ENCODE results near the gene NLRP5. TPM values are rescaled to one million over a fixed set of nuclear protein-coding genes. Genes with fewer than 3 reads are reported as not detected.
"Not testable (repeated sequence)": the region's sequence is repeated elsewhere in the genome, so short reads cannot be mapped to it uniquely, and the experiment has no call there.

Gene NLRP5
- total RNA-seq, result not detected
- long read RNA-seq, result 0 reads

DNA sequence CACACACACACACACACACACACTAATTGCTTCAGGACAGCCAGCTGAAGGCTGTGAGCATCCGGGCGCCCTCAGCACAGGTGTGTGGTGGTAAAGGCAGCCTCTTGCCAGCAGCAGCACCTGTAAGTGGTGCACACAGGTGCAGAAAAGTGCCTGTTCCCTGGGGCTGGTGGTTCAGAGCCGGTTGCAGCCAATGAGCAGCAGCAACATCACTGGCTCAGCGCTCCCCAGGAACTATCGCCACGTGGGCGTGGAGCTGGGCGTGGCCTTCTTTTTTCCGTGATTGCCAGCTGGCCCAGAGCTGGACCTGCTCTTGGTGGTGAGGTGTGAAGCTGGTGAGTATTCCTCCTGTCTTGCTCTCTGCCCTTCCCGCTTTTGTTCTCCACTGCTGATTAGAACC lies at the start of gene NLRP5:
TSS of gene NLRP5 (plus strand) at position 289 of the 400 bp plus-strand sequence.
- DNase-seq (no peak), ATAC-seq (no peak)
- intact Hi-C loops (cut with DNase I), result no loop called here

DNA sequence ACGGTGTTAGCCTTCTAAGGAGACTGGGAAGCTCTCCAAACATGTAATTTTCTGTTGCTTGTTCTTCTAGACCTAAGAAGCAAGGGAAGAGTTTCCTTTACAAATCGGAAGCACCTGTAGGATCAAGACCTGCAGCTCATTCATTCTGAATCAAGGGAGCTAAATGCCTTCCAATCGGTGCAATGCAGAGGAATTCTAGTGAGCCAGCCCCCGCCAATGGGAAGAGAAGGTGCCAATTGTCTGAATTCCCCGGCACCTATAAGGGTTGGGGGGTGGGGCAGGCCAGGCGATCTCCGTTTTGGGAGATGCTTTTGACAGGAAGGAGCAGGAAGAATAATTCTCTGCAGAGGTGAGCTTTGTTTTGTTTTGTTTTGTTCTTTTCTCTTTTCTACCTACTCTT lies 47.4 kb upstream of the NLRP5 start:
- DNase-seq, result no peak
- intact Hi-C loops (cut with DNase I), result no loop called here
- no peak for ATAC-seq

DNA sequence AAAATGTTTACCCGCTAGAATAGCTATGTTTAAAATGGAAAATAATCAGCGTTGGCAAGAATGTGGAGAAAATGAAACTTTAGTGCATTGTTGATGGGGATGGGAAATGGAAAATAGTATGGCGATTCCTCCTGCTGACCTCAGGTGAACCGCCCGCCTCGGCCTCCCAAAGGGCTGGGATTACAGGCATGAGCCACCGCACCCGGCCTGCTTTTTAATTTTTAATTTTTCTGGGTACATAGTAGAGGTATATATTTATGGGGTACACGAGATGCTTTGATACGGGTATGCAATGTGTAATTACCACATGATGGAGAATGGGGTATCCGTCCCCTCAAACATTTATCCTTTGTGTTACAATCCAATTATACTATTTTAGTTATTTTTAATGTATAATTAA lies 46.3 kb upstream of the NLRP5 start:
- intact Hi-C loops (cut with DNase I), result no loop called here
- no peak for ATAC-seq

DNA sequence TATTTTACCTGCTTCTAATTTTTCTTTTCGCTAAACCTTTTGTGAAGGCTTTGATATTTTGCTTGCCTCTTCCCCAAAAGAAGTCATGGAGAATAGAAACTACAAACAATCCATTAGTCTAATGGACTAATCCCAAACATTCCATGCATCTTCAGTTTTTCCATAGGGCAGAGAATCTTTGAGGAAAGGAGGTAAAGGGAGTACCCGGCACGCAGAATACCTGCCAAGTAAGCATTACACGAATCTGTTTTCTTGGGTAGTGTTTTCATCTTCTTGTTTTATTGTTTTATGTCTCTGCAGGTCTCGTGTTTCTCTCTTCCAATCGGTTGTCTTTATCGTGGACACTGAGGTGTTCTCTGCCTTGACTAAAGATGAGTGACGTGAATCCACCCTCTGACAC lies 39.0 kb upstream of the NLRP5 start, which contains the start of gene NLRP8:
TSS of gene NLRP8 (plus strand) at position 301 of the 400 bp plus-strand sequence.
- no peak for ATAC-seq
- DNase-seq, result no peak
- intact Hi-C loops (cut with DNase I), result no loop called here

More for the DNA sequence above, 46.3 kb upstream of the NLRP5 start:
- no peak for DNase-seq

DNA sequence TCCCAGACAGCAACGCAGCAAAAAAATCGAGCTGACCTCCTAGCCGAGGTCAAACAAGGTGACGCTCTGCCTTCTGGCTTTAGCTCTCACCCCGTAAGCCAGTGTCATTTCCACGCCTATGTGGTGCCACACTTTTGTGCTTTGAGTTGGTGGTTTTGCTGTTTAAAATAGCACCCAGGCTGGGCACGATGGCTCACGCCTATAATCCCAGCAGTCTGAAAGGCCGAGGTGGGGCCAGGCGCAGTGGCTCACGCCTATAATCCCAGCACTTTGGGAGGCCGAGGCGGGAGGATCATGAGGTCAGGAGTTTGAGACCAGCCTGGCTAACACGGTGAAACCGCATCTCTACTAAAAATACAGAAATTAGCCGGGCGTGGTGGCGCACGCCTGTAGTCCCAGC lies 36.0 kb upstream of the NLRP5 start:
- intact Hi-C loops (cut with DNase I); ATAC-seq: not testable (repeated sequence)

DNA sequence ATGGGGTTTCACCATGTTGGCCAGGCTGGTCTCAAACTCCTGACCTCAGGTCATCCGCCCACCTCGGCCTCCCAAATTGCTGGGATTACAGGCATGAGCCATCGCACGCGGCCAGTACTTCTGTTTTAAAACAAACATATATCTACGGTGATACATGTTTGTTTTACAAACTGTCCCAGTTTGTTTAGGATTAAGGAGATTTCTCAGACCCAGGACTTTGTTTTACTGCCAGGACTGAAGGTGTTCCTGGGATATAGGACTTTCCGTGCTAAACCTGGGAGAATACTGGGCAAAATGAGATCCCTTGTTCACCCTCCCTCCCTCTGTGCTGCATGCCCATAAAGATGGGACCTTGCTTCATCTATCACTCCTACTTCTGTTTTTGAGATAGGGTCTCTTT lies 30.1 kb upstream of the NLRP5 start:
- intact Hi-C loops (cut with DNase I), result no loop called here
- ATAC-seq (no peak), DNase-seq (no peak)

More for the DNA sequence above, 36.0 kb upstream of the NLRP5 start:
- DNase-seq, result not testable (repeated sequence)

DNA sequence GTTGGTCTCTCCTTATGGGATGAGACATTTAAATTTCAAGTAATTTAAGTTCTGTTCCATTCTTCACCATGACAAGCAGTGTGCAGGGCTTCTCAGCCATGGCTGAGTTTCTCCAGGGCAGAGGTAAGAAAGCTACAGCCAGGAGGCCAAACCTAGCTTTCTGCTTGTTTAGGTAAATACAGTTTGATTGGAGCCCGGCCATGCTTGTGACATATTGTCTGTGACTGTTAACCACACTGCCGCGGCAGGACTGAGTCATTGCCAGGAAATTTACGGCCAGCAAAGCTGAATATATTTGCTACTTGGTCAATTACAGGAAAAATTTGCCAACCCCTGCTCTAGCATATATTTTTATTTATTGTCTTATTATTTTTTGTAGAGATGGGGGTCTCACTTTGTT lies 28.2 kb upstream of the NLRP5 start:
- intact Hi-C loops (cut with DNase I), result no loop called here
- ATAC-seq (no peak), DNase-seq (no peak)

DNA sequence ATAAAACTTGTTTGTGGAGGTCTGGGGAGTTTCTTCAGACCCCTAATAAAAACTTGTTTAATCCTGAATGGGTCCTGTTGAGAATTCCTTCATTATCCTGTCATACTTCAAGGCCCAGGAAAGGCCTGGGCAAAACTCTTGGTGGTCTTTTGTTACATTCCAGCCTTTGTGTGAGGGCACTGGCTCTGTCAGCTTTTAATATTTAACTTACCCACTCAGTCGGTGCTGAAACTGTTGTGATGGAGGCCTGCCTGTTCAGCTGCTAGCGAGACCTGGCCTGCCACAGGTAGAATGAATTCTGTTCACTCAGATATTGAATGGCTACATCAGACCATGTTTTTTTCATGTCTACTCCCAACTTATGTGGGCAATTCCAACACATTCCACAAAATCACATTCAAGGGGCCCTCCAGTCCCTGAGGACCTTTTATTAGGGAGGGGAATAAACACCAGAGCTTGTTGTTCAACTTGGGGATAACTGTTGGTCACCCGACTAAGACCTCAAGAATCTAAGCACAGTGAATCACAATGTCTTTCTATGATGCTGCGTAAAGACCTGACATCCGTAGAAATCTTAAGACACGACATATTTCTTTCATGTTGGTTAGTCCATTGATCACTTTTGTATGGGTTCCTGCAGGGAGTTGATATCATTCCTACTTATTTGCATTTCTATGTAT lies 26.4 kb upstream of the NLRP5 start:
- intact Hi-C loops (cut with DNase I), result no loop called here
- DNase-seq (no peak), ATAC-seq (no peak)

DNA sequence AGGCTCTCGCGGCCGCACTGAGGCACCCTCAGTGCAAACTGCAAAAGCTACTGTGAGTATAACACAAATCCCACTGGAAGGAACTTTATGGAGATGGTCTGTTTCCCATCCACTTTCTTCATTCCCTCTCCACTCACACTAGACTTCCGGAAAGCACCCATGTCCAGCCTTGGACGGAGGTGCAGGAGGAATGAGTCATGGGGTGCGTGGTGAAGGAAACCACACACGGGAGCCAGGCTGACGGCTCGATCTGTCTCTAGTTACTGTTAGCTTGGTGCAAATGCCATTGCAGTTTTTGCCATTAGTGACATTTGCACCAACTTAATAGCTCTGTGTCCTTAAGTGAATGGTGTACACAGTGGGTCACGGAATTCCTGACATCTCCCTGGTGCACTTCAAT lies 24.4 kb upstream of the NLRP5 start:
- intact Hi-C loops (cut with DNase I), result no loop called here
- ATAC-seq (no peak), DNase-seq (no peak)

DNA sequence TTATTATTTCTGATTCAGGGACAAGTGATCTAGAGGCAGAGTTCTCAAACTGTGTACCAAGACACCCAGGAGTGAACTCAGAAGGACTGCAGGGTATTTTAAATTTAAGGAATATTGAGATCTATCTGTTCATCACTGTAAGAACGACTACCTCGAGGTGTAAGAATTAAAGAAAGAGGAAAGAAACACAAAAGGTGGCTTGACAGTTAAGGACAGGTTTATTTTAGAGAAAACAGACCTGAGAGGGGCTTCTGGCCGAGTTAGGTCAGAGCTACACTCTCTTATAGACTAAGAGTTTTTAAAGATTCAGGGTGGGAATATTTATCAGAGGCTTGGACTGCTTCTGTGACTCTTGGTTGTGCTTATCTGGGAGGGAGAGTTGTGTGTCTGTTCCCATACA lies 12.6 kb upstream of the NLRP5 start:
- ATAC-seq (no peak), DNase-seq (no peak)
- intact Hi-C loops (cut with DNase I), result no loop called here

DNA sequence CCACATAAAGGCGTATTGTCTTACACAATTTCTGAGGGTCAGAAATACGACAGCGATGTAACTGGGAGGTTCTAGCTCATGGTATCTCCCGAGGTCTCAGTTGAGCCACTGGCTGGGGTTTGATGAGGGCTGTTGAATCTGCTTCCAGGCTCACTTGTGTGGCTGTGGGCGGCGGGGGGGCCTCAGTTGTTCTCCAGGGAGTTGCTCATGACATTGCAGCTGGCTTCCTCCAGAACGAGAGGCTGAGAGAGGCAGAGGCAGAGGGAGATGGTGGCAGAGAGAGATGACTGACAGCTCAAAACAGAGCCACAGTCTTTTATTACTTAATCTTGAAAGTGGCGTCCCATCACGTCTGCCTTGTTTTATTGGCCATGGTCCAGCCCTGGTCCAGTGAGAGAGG lies 6.2 kb upstream of the NLRP5 start:
- intact Hi-C loops (cut with DNase I), result no loop called here
- DNase-seq (no peak), ATAC-seq (no peak)

DNA sequence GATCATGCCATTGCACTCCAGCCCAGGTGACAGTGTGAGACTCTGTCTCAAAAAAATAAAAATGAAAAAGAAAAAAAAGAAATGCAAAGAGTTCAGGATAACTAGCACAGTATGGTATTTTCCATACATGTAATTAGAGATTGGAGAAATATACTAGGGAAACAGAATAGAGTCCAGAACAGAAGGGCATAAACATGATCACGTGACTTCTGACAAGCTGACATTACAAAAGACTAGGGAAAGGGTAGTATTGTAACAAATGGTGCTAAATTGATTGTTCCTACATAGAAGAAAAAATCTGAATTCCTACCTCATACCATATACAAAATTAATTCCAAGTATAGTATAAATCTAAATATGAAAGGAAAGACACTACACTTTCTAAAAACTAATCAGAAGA lies 1.3 kb upstream of the NLRP5 start:
- DNase-seq (no peak), ATAC-seq (no peak)
- intact Hi-C loops (cut with DNase I), result no loop called here

DNA sequence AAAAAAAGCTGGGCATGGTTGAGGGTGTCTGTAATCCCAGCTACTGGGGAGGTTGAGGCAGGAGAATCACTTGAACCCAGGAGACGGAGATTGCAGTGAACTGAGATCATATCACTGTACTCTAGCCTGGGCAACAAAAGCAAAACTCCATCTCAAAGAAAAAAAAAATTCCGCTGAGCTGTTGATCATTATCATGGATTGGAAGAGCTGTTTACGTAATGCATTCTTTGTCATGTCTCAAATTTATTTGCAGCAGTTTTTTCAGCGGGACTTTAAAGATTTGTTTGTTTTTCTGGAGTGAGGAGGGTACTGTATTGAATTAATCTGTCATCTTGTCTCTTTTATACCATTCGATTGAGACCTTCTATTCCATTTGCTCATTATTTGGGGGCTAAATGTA lies 4.3 kb downstream of the NLRP5 start:
- no peak for ATAC-seq
- intact Hi-C loops (cut with DNase I), result no loop called here
- DNase-seq, result no peak

DNA sequence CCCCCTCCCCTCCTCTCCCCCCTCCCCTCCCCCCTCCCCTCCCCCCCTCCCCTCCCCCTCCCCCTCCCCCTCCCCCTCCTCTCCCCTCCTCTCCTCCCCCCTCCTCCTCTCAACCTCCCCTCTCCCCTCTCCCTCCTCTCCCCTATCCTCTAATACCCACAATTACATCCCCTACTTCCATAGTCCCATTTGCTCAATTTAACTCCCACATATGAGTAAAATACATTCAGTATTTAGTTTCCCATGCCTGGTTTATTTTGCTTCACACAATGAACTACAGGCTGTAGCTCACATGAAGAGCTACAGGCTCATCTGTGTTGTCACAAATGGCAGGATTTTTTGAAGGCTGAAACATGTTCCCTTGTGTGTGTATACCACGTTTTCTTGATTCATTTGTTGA lies 6.9 kb downstream of the NLRP5 start:
- ATAC-seq, result no peak
- intact Hi-C loops (cut with DNase I), result no loop called here

DNA sequence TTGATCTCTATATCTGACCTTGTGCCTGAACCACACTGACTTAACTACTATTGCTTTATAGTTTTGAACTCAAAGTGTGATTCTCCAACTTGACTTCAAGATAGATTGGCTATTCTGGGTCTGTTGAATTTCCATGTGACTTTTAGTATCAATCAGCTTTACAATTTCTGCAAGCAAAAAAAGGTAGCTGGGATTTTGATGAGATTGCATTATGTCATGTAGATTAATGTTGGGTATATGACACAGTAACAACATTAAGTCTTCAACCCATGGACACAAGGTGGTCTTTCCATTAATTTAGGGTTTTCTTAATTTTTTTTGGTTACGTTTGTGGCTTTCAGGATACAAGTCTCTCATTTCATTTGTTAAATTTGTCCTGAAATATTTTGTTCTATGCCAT lies 28.2 kb downstream of the NLRP5 start:
- intact Hi-C loops (cut with DNase I), result no loop called here
- DNase-seq, result no peak
- no peak for ATAC-seq

More for the DNA sequence above, 6.9 kb downstream of the NLRP5 start:
- no peak for DNase-seq

DNA sequence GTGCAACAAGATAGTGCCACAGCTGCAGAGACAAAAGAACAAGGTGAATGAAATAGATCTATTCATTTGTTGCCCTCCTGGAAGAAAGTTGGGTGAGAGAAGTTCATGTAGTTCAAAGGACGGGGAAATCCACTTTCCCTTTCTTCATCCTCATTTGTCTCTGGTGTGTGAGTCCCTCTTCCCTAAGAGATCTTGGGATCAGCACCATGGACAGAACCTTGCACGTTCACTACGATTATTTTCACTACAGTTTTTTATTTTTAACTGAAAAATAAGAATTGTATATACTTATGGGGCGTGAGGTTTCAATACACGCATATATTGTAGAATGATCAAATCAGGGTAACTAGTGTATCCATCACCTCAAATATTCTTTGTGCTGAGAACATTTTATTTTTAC lies 29.2 kb downstream of the NLRP5 start:
- no peak for DNase-seq
- intact Hi-C loops (cut with DNase I), result no loop called here
- ATAC-seq, result no peak

DNA sequence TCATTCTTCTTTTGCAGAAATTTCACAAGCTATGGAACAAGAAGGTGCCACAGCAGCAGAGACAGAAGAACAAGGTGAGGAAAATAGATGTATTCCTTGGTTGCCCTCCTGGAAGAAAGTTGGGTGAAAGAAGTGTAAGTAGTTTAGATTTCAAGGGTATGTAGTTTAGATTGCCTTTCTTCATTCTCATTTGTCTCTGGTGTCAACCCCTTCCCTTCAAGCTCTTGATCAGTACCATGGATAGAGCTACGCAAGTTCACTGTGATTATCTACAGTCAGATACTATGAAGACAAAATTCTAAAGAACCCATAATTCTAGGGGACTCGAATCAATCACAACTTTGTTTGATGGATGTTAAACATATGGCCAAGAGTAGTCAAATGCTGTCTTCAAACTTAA lies 32.8 kb downstream of the NLRP5 start:
- DNase-seq; ATAC-seq; intact Hi-C loops (cut with DNase I): not testable (repeated sequence)

DNA sequence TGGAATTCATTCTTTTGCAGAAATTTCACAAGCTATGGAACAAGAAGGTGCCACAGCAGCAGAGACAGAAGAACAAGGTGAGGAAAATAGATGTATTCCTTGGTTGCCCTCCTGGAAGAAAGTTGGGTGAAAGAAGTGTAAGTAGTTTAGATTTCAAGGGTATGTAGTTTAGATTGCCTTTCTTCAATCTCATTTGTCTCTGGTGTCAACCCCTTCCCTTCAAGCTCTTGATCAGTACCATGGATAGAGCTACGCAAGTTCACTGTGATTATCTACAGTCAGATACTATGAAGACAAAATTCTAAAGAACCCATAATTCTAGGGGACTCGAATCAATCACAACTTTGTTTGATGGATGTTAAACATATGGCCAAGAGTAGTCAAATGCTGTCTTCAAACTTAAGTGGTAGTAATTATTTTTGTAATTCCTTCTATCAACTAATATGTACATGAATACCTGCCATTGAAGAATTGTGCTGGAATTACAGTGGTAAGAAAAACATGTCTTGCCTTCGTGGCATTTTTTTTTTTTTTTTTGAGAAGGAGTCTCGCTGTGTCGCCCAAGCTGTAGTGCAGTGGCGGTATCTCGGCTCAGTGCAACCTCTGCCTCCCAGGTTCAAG lies 33.9 kb downstream of the NLRP5 start:
- intact Hi-C loops (cut with DNase I); DNase-seq; ATAC-seq: not testable (repeated sequence)

DNA sequence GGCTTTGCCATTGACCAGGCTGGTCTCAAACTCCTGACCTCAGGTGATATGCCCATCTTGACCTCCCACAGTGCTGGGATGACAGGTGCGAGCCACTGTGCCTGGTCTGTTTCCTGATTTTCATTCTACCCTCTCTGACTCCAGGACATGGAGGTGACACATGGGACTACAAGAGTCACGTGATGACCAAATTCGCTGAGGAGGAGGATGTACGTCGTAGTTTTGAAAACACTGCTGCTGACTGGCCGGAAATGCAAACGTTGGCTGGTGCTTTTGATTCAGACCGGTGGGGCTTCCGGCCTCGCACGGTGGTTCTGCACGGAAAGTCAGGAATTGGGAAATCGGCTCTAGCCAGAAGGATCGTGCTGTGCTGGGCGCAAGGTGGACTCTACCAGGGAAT lies 40.2 kb downstream of the NLRP5 start:
- ATAC-seq (no peak), DNase-seq (no peak)
- intact Hi-C loops (cut with DNase I), result no loop called here

DNA sequence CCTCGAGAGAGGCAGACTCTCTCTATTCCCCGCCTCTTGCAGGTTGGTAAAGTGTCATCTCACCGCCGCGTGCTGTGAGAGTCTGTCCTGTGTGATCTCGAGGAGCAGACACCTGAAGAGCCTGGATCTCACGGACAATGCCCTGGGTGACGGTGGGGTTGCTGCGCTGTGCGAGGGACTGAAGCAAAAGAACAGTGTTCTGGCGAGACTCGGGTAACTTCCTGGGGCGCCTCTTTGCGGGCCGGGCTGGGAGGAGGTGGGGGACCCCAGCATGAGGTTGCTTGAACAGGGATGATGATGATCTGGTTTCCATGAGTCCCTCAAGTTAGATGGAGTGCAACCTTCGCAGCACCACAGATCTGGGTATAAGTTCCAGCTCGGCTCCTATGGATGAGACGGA lies 67.0 kb downstream of the NLRP5 start:
- intact Hi-C loops (cut with DNase I), result no loop called here
- ATAC-seq (no peak), DNase-seq (no peak)
